HUES6 (cell line): Measurements from ENCODE around the gene EVI5.

Experiments used
- H3K27ac ChIP-seq: 2 replicates; pipeline ENCODE4 v1.7.0; 2013; ENCODE audit warnings: low read depth, mild to moderate bottlenecking, low read length, inconsistent platforms
- H3K27me3 ChIP-seq: 2 replicates; pipeline ENCODE4 v1.6.1; 2013; ENCODE audit warnings: low read length; ENCODE audit not compliant: control insufficient read depth, insufficient read depth
- H3K36me3 ChIP-seq: 2 replicates; pipeline ENCODE4 v1.6.1; 2013; ENCODE audit warnings: low read length; ENCODE audit not compliant: control insufficient read depth, insufficient read depth
- H3K4me1 ChIP-seq: 2 replicates; pipeline ENCODE4 v1.6.1; 2013; ENCODE audit warnings: low read length; ENCODE audit not compliant: control insufficient read depth, insufficient read depth
- H3K4me3 ChIP-seq: 2 replicates; pipeline ENCODE4 v1.5.1; 2013; ENCODE audit warnings: low read depth, low read length
- H3K9ac ChIP-seq: one replicate; pipeline ENCODE4 v1.6.1; 2013; ENCODE audit warnings: mild to moderate bottlenecking, low read length
- H3K9me3 ChIP-seq: 2 replicates; pipeline ENCODE4 v1.6.1; 2013; ENCODE audit warnings: low read depth, low read length; ENCODE audit not compliant: control insufficient read depth, insufficient read depth

EVI5 gene

GRCh38 chr1:92493139-92493538, 291.8 kb downstream of the EVI5 start:
- Histone ChIP-seq H3K27me3 (peaks cover 22% of the 10 kb centered on the region), H3K9me3 (no peaks in the 10 kb centered on the region), H3K4me3 (no peak overlapping the region), H3K9ac (no peak overlapping the region), H3K36me3 (no peaks in the 10 kb centered on the region), H3K27ac (no peak overlapping the region), H3K4me1 (no peaks in the 10 kb centered on the region)

DNA sequence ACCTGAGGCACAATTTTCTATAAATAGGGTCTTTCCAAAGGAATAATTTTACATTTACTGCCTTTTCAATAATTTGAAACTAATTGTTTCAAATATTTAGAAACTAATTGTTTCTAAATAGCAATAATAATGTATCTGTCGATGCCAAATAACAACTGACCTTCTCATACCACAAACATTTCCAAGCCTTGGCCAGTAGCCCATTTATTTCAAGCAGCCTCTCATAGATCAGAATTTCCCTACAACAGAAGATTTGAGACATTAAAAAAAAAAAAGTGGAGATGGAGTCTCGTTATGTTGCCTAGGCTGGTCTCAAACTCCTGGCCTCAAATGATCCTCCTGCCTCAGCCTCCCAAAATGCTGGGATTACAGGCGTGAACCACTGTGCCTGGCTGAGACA, 296.1 kb downstream of the EVI5 start:
- H3K9ac ChIP-seq = no peak overlapping the region
- no peak overlapping the region for H3K4me3 ChIP-seq
- H3K4me1 ChIP-seq = peaks cover 13% of the 10 kb centered on the region
- H3K27ac ChIP-seq = no peak overlapping the region
- H3K9me3 ChIP-seq = no peaks in the 10 kb centered on the region
- H3K27me3 ChIP-seq = peaks cover 65% of the 10 kb centered on the region
- H3K36me3 ChIP-seq = no peaks in the 10 kb centered on the region

DNA sequence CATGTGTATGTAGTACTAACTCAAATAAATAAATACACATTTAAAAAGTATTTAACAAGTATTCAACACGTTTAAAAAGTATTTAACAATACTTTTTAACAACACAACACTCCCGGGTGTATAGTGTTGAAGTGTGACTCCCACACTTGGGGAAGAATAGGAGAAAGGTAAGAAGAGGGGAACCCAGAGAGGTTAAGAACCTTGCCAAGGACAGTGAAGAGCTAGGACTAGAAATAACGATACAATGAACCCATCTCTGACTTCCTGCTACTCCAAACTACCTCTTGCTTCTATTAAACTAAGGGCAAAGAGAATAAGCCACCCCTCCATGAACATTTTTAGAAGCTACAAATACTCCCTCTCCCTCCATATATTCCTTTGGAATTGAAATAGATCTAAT, 296.5 kb downstream of the EVI5 start:
- H3K27ac ChIP-seq = no peak overlapping the region
- H3K9me3 ChIP-seq = no peaks in the 10 kb centered on the region
- H3K27me3 ChIP-seq = peaks cover 69% of the 10 kb centered on the region
- no peaks in the 10 kb centered on the region for H3K36me3 ChIP-seq
- no peak overlapping the region for H3K9ac ChIP-seq
- no peak overlapping the region for H3K4me3 ChIP-seq
- peaks cover 14% of the 10 kb centered on the region for H3K4me1 ChIP-seq

- Histone ChIP-seq H3K4me1 (peaks cover 25% of the 10 kb centered on the region), H3K27ac (no peak overlapping the region), H3K27me3 (peaks cover 81% of the 10 kb centered on the region), H3K9me3 (no peaks in the 10 kb centered on the region), H3K36me3 (no peaks in the 10 kb centered on the region), H3K4me3 (peak overlapping the region; percentile 54), H3K9ac (no peak overlapping the region)
Observed at GRCh38 chr1:92487078-92487605, 297.8 kb downstream of the EVI5 start.

GRCh38 chr1:92486251-92487077, 298.4 kb downstream of the EVI5 start, which contains the start of gene GFI1:
Gene GFI1, minus strand, starts transcription at chr1:92486925. Its CDS starts 3,438 bp downstream, at chr1:92483487.
- H3K27me3 ChIP-seq = peaks cover 88% of the 10 kb centered on the region
- H3K9ac ChIP-seq = no peak within 1 kb of the TSS

DNA sequence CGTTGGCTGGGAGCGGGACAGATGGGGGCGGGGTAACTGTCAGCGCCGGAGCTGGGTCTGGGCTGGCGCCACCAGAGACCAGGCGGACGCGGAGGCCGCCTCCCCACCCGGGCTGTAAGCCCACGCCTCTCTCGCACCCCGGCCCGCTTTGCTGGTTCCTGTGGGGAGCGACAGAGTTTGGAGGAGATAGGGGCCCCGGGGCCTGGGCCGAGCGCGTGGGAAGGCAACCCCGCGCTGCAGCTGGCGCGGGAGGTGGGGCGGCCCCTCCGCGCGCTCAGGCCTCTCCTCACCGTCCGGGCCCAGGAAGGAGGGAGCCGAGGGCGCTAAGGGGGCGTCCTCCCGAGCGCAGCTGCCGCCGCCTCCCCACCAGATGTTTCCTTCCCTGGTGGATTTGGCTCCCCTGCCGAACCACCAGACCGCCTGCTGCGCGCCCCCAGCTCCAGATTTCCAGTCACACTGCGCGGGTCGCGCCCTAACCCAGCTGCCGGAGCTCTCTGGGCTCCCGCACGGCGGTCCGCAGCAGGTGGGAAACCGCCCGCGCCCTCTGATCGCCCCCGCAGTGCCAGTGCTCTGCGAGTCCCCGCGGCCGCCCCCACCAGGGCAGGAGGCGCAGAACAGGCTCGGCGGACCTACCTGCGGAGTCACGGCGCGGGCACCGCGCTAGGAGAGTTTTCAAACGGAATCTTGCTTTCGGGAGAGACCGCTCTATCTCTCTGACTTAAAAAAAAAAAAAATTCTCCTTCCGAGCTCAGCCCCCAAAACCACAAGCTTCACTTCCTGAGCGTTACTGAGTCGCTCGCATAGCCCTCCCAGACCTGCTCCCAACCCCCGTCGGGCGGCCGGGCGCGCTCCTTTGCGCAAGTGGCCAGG, 299.3 kb downstream of the EVI5 start:
- H3K4me3 ChIP-seq = peak overlapping the region; percentile 54
- no peaks in the 10 kb centered on the region for H3K9me3 ChIP-seq
- no peak overlapping the region for H3K9ac ChIP-seq
- H3K4me1 ChIP-seq = peaks cover 34% of the 10 kb centered on the region
- H3K36me3 ChIP-seq = no peaks in the 10 kb centered on the region
- H3K27me3 ChIP-seq = peaks cover 94% of the 10 kb centered on the region
- no peak overlapping the region for H3K27ac ChIP-seq

More at GRCh38 chr1:92486251-92487077, 298.4 kb downstream of the EVI5 start, which contains the start of gene GFI1:
- Histone ChIP-seq H3K4me3 (peak within 1 kb of the TSS; percentile 54), H3K9me3 (no peaks in the 10 kb centered on the region), H3K36me3 (no peaks in the 10 kb centered on the region), H3K27ac (no peak within 1 kb of the TSS), H3K4me1 (peaks cover 31% of the 10 kb centered on the region)

DNA sequence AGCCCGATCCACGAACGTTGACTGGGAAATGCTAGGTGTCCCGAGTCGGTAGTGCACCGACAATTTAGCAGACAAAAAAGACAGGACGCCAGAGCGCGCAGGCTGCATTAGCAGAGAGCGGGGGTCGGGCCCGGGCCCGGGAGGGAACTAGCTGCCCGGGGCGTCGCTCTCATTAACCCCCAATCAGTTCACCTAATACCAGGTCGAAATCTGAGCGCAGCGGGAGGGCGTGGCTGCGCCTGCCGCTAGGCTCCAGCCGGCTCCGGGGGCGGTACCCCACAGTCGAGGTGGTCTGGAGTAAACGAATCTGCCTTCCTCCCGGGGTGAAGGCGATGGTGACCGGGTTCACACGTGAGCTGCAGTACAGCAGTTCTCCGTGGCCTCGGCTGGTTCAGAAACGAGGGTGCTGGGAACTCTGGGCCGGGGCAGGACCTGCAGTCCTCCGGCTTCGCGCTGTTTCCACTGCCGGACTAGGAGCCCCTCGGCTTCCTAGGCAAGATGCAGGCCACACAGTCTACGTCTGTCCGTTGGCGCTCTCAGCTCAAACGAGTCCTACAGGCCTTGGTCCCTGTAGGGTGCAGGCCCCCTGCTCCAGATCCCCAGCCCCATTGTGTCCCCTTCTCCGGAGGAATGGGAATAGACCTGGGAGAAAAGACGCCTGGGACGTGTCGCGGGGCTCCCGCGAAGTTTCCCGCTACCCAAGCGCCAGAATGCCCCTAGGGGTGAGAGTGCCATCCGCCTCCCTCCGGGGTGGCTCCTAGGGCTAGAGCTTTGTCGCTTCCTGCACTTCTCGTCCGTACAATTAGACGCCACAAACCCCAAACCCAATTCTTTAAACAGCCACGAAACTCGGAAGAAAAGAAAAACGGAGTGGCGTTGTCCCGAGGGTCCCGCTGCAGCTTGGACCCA, 300.2 kb downstream of the EVI5 start:
- H3K9me3 ChIP-seq = no peaks in the 10 kb centered on the region
- H3K27ac ChIP-seq = no peak overlapping the region
- H3K36me3 ChIP-seq = no peaks in the 10 kb centered on the region
- H3K9ac ChIP-seq = no peak overlapping the region
- peaks cover 40% of the 10 kb centered on the region for H3K4me1 ChIP-seq
- peaks cover 100% of the 10 kb centered on the region for H3K27me3 ChIP-seq
- H3K4me3 ChIP-seq = peak overlapping the region; percentile 54

DNA sequence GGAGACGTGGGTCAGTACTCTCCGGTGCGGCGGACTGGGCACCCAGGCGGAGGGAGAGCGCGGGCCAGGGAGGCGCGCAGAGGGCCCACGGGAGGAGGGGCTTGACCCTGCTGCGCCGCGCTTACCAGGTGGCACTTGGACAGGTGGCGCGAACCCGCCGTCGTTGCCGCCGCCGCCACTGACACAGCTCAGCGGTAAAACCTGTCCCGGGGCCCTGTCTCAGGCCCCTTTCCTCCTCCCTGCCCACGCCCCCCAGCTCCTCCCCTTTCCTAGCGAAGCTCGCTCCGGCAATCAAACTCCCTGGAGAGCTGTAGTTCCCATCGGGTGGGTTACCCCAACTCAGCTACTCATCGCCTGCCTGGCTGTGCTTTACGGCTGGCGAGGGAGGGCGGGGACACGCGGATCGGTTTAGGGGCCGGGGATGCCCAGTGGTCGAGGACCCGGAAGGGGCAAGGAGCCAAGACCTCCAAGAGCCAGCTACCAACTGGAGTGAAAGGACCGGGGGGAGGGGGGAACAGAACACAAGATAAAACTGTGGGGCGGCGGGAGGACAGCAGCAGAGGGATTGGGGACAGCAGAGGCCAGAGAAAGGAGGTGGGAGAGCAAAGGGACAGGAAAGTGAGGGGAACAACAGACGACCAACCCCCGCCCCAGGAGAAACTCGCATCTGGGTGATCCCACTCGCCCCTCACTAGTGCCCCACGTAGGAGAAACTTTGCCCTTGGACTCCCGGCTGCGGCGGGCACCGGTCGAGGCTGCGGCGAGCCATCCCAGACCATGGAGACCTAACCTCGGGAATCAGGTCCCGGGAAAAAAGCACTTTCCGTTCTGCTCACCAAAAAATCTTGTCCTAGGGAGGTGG, 301.1 kb downstream of the EVI5 start:
- peaks cover 40% of the 10 kb centered on the region for H3K4me1 ChIP-seq
- peaks cover 100% of the 10 kb centered on the region for H3K27me3 ChIP-seq

GRCh38 chr1:92482665-92483609, 302.0 kb downstream of the EVI5 start:
- Histone ChIP-seq H3K4me3 (peak overlapping the region; percentile 54), H3K27ac (no peak overlapping the region), H3K9ac (no peak overlapping the region), H3K36me3 (no peaks in the 10 kb centered on the region), H3K9me3 (no peaks in the 10 kb centered on the region), H3K27me3 (peaks cover 100% of the 10 kb centered on the region), H3K4me1 (peaks cover 40% of the 10 kb centered on the region)

More for the DNA sequence above, 301.1 kb downstream of the EVI5 start:
- no peak overlapping the region for H3K9ac ChIP-seq
- peak overlapping the region; percentile 54 for H3K4me3 ChIP-seq
- H3K9me3 ChIP-seq = no peaks in the 10 kb centered on the region
- H3K36me3 ChIP-seq = no peaks in the 10 kb centered on the region
- H3K27ac ChIP-seq = no peak overlapping the region
